Measurements from ENCODE around the gene RPL38.
"Not testable (repeated sequence)": the region's sequence is repeated elsewhere in the genome, so short reads cannot be mapped to it uniquely, and the experiment has no call there.

Gene RPL38

GRCh38 chr17:74183411-74183810 is 20.1 kb upstream of the RPL38 start:
- no peak overlapping the region for H3K27ac ChIP-seq
- TF ChIP-seq CTCF (conservative IDR thresholded peaks at IDR 0.05) (no peak), ZFX (IDR thresholded peaks at IDR 0.05) (no peak)

- TF ChIP-seq ZFX (IDR thresholded peaks at IDR 0.05), result no peak
- TF ChIP-seq CTCF (conservative IDR thresholded peaks at IDR 0.05), result no peak
- no peak overlapping the region for H3K27ac ChIP-seq
Measured at GRCh38 chr17:74185571-74186185, 17.8 kb upstream of the RPL38 start.

GRCh38 chr17:74186498-74186897 is 17.0 kb upstream of the RPL38 start:
- TF ChIP-seq ZFX (IDR thresholded peaks at IDR 0.05) (no peak), CTCF (conservative IDR thresholded peaks at IDR 0.05) (no peak)
- no peak overlapping the region for H3K27ac ChIP-seq

GRCh38 chr17:74187761-74188160 is 15.7 kb upstream of the RPL38 start:
- H3K27ac ChIP-seq, result no peak overlapping the region
- TF ChIP-seq CTCF (conservative IDR thresholded peaks at IDR 0.05) (no peak), ZFX (IDR thresholded peaks at IDR 0.05) (no peak)

- not testable (repeated sequence) for H3K27ac ChIP-seq
Measured at GRCh38 chr17:74188687-74189086, 14.8 kb upstream of the RPL38 start.

GRCh38 chr17:74190154-74190553 is 13.3 kb upstream of the RPL38 start:
- H3K27ac ChIP-seq, result no peak overlapping the region
- TF ChIP-seq CTCF (conservative IDR thresholded peaks at IDR 0.05) (no peak), ZFX (IDR thresholded peaks at IDR 0.05) (no peak)

- TF ChIP-seq CTCF (conservative IDR thresholded peaks at IDR 0.05), result no peak
- no peak for TF ChIP-seq ZFX (IDR thresholded peaks at IDR 0.05)
- no peak overlapping the region for H3K27ac ChIP-seq
Measured at GRCh38 chr17:74190807-74191406, 12.6 kb upstream of the RPL38 start.

Data from C4-2B (cell line).